HuH-7 (cell line): Measurements from ENCODE around the gene PODXL2.
"Not testable (repeated sequence)": the region's sequence is repeated elsewhere in the genome, so short reads cannot be mapped to it uniquely, and the experiment has no call there.

Source experiments
- DNase-seq: peaks from one replicate; pipeline ENCODE4 v3.0.0; 2011; ENCODE audit warnings: low spot score

Gene PODXL2

DNA sequence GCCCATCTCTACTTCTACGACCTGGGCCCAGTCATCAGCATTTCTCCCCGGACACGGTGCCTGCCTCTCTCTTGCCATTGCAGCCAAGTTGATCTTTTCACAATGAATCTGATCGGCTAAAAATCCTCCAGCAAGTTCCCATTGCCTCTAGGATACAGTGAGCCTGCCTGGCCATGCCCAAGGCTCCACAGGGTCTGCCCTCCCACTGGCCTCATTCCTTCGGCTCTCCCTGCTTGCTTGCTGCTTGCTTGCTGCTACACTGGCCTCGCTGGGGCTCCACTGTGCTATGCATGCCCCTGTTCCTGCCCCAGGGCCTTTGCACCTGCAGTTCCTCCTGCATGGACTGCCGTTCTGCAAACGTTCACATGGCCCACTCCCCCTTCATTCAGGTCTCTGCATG, 45.8 kb downstream of the PODXL2 start:
- DNase-seq = no peak

GRCh38 chr3:127675651-127676391, 46.8 kb downstream of the PODXL2 start:
- no peak for DNase-seq

DNA sequence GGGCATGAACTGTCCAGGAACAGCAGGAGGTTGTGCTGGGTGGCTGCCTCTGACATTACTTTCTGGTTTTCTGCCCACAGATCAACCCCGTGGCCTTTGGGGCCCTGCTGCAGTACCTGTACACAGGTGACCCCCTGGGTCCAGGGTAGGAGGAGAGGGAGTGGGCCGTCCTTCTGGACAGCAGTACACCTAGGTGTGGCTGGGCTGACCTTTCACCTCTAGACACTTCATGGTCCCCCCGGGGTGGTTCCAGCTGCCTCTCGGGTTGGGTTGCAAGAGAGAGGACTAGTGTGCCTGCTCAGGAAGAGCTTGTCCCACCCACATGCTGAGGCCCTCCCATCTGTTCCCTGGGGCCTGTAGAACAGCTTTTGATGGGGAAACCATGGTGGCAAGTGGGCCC, 47.5 kb downstream of the PODXL2 start:
- DNase-seq = no peak

DNA sequence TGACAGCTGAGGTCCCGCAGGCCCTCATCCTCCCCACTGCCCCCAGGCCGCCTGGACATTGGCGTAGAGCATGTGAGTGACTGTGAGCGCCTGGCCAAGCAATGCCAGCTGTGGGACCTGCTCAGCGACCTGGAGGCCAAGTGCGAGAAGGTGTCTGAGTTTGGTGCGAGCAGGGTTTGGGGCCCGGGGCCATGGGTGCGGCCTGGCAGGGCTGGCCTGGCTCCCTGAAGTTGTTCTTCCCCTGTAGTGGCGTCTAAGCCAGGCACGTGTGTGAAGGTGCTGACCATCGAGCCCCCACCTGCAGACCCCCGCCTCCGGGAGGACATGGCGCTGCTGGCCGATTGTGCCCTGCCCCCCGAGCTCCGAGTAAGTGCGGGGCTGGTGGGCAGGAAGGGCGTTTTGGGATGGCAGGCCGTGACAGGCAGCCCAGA, 48.0 kb downstream of the PODXL2 start:
- DNase-seq = no peak

GRCh38 chr3:127677541-127678314, 48.7 kb downstream of the PODXL2 start:
- DNase-seq = no peak

DNA sequence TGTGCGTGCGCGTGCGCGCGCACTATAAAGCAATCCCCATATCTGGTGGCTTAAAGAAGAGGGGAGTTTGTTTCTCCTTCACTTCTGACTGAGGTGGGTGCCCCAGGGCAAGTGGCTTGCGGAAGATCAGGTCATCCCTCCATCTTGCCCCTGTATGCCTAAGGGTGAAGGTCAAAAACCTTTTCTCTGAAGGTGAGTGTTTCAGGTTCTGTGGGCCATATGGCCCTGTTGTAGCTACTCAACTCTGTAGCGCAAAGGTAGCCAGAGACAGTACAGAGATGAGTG, 49.3 kb downstream of the PODXL2 start:
- DNase-seq = no peak

GRCh38 chr3:127678611-127679533, 49.9 kb downstream of the PODXL2 start:
- DNase-seq = no peak

- DNase-seq = no peak
Measured at GRCh38 chr3:127679534-127680145, 50.7 kb downstream of the PODXL2 start.

GRCh38 chr3:127680146-127680661, 51.2 kb downstream of the PODXL2 start:
- no peak for DNase-seq

DNA sequence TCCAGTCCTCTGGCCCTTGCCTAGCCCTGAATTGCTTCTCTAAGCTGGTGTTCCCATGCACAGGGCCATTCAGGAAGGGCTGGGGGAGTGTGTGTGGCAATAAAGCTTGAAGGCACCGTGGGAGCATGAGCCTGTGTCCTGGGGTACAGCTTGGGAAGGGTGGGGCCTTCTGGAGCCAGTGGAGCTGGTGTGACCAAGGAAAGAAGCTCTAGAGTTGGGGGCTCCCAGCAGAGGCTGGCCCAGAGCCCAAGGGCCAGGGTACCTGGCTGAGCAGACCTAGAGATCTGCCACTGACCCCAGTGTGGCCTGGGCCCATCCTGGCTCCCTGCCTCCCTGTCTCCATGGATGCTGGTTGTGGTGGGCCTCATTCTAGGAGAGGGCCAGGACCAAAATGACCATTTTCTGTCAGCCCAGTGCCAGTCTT, 51.8 kb downstream of the PODXL2 start:
- DNase-seq = no peak

DNA sequence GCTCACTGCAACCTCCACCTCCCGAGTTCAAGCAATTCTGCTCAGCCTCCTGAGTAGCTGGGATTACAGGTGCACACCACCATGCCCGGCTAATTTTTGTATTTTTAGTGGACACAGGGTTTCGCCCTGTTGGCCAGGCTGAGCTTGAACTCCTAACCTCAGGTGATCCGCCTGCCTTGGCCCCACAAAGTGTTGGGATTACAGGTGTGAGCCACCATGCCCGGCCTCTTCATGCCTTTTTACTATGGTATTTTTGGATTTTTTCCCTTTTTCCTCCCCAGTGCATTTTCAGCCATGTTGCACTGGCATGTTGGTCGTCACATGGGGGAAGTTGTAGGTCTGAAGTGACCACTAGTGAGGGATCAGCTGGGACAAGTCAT, 53.2 kb downstream of the PODXL2 start:
- not testable (repeated sequence) for DNase-seq

DNA sequence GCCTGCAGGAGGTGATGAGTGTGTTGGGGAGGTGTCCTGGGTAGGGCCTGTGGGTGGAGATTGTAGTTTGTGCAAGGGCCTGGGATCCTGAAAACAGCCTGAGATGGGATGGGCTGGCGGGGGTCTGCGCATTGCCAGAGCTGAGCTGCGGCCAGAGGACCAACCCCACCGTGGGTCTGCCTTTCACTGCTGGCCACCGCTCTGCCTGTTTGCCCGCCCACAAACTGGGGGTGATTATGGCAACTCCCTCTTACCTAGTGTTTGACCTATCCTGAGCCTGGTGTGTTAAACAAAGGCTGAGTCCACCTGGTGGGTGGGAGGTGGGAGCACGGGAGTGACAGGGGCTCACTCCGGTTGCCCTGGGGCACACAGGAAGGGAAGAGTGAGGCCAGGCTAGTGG, 53.6 kb downstream of the PODXL2 start:
- DNase-seq = no peak

DNA sequence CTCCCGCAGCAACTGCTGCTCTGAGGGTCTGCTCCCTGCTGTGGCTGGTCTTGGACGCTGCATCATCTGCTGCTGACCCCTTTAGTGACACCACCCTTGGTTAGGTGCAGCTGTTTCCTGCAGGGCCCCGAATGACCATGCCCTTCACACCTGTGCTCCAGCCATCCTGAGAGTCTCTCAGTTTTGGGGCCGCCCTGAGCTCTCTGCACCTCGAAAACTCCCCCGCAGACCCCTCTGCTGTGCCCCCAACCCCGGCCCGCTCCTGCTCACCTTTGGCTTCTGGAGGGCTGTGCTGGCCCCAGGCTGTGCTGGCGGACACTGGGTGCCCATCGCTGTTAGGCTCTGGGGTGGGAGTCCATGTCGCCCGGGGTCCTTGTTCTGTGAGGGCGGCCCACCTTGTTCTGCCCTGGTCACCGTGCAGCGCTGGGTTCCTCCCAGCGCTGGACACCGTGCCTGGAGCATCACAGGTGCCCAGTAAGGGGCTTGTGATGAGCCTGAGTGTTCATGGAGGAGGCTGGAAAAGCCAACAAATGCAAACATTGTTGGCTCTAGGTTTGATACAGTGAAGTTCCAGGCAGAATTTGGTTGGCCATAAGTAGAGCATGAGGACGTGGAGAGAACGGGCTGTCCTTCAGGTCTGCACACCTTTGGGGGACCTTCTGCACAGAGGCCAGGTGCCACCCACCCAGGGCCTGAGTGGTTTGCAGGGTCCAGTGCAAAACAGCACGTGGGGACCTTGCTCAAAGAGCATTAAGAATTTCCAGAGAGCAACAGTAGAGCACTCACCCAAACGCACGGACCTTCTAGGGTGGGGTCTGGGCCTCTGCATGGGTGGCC, 56.1 kb downstream of the PODXL2 start:
- DNase-seq = no peak

DNA sequence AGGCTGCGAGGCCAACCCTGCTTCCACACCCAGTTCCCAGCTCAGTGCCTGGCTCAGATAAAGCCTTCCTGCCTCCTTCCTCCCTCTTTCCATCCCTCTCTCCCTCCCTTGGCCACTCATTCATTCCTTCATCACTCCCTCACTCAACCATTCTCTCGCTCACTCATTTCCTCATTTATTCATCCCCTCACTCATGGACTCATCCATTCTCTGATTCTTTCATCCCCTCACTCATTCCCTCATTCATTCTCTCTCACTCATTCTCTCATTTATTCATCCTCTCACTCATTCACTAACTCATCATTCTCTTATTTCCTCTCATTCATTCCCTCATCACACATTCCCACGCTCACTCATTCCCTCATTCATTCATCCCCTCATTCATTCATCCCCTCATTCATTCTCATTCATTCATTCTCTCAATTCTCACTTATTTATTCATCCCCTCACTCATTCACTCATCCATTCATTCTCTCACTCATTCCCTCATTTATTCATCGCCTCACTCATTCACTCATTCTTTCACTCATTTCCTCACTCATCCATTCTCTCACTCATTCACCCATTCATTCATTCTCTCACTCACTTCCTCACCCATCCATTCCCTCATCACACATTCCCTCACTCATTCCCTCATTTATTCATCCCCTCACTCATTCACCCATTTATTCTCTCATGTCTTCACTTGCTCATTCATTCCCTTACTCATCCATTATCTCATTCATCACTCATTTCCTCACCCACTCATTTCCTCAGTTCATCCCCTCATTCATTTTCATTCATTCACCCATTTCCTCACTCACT, 56.9 kb downstream of the PODXL2 start:
- no peak for DNase-seq

GRCh38 chr3:127686512-127686894, 57.5 kb downstream of the PODXL2 start:
- no peak for DNase-seq

DNA sequence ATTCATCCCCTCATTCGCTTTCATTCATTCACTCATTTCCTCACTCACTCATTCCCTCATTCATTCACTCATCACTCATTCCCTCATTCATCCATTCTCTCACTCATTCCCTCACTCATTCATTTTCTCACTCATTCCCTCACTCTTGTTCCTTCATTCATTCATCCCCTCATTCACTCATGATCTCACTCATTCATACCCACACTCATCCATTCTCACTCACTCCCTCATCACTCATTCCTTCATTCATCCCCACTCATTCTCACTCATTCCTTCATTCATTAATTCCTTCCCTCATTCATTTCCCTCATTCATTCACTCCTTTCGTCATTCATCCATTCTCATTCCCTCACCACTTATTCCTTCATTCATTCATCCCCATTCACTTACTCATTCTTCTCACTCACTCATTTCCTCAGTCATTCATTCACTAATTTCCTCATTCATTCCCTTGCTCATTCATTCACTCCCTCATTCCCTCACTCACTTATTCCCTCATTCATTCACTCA, 58.3 kb downstream of the PODXL2 start:
- DNase-seq = no peak

DNA sequence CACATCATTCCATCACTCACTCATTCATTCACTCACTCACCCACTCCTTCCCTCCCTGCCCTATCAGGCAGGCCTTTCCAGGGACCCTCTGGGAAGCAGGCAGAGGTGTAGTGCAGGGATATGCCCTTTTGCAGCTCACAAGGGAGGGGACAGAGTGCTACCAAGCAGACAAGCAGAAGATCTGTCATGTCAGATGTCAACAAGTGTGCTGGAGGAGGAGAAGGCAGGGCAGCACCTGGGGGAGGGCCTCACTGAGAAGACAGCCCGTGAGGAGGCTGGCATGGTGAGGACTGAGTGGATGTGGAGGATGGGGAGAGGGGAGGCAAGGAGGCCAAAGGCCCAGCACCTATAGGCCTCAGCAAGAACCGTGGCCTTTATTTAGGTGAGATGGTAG, 59.0 kb downstream of the PODXL2 start:
- DNase-seq = no peak

DNA sequence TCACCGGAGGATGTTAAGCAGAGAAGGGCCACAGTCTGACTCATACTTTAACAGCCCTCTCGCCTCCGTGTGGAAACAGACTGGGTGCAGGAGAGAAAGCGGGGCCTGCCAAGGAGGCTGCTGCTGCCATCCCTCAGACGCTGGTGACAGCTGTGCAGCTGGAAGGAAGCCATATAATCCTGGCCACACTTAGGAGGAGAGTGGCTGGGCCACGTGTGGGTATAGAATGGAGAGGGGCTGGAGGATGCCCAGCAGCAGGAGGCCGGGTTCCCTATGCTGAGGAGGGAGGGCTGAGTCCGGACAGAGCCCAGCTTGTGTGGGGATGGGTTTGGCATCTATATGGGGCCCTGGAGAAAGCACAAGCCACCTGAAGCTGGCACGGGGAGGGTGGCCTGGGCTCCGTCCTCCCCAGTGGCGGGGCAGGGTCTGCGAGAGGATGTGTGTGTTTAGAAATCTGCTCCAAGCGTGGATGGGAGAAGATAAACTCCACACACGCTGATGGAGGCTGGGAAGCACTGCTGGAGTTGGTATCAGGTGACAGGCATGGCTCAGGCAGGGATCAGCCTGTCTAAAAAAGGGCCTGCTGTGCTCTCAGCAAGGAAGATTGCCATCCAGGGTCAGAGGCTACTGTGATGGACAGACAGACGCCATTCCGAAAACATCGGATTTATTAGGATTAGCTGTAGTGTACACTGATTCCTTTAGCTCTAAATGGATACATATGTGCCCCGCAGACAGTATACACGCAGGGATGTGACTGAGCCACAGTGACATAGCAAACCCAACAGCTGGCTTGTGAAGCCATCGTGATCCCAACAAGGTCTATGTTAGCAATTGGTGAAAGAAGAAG, 59.7 kb downstream of the PODXL2 start:
- DNase-seq = no peak

DNA sequence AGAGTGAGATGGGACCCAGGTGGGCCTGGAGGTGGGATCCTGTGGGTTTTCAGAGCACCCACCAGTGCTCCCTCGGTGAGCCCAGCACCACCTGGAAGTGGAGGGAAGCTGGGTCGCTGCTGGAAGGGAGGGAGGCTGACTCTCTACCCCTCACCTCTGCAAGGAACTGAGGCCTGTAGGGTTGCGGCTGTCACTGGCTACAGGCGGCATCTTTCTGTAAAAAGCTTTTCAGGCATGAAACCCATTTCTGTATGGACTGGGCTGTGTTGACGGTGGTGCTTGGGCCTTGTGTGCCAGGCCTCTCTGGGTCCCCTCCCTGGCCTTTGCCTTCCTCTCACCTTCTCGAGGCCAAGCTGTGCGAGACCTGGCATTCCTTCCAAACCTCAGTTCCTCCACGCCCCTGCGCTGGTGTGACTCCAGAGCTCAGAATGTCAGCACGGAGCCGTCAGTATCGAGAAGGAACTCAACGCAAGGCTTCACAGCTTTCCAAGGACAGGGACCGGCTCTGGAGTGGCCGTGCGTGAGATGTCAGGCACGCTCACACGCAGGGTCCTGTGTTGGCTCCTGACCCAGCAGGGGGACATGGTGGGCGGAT, 60.4 kb downstream of the PODXL2 start:
- no peak for DNase-seq
